GM10248 (cell line): Measurements from ENCODE around the gene BBS7.

Source experiments
- CTCF ChIA-PET: fragments of 300-600 bp; sonication (Branson Sonifier 250); formaldehyde crosslinking; extraction: SDS; loops from one replicate; lab custom pipeline; 2021; ENCODE audit warnings: antibody characterized with exemption; lab: Yijun Ruan, JAX
- POLR2A ChIA-PET: fragments of 350-650 bp; sonication (Branson Sonifier 250); formaldehyde crosslinking; extraction: SDS; loops from one replicate; lab custom pipeline; 2020; ENCODE audit warnings: antibody characterized with exemption; lab: Yijun Ruan, JAX
- DNase-seq: peaks from one replicate; pipeline ENCODE4 v3.0.0; 2012; ENCODE audit errors: extremely low spot score
- CTCF ChIP-seq: IDR thresholded peaks from 2 replicates; pipeline ENCODE4 v1.5.1; 2012; ENCODE audit warnings: mild to moderate bottlenecking, low read depth; ENCODE audit errors: extremely low read depth, missing control alignments, control extremely low read depth

BBS7 gene

GRCh38 chr4:121785479-121785878, 84.8 kb downstream of the BBS7 start:
- DNase-seq = no peak
- ChIA-PET CTCF (interaction anchor here (0.8 to 1.7 kb wide), 3 partner anchors 9 to 13 kb away, joined by 3 to 4 read pairs (median 3); no protein-coding TSS in a partner anchor), POLR2A (no interaction called here)
- no peak for TF ChIP-seq CTCF

- ChIA-PET CTCF (interaction anchor here (1.1 to 1.7 kb wide), 2 partner anchors 11 to 13 kb away, joined by 3 to 4 read pairs; no protein-coding TSS in a partner anchor), POLR2A (no interaction called here)
- no peak for TF ChIP-seq CTCF
- DNase-seq = no peak
Measured at GRCh38 chr4:121784975-121785374, 85.3 kb downstream of the BBS7 start.

- no peak for TF ChIP-seq CTCF
- CTCF ChIA-PET = interaction anchor here (1.1 kb wide), 1 partner anchor 12 kb away, joined by 3 read pairs; no protein-coding TSS in a partner anchor
- POLR2A ChIA-PET = no interaction called here
- DNase-seq = no peak
Measured at GRCh38 chr4:121784401-121784800, 85.9 kb downstream of the BBS7 start.

- TF ChIP-seq CTCF = no peak
- CTCF ChIA-PET = no interaction called here
- POLR2A ChIA-PET = no interaction called here
- no peak for DNase-seq
Measured at GRCh38 chr4:121783210-121783609, 87.1 kb downstream of the BBS7 start.

- DNase-seq = no peak
- POLR2A ChIA-PET = no interaction called here
- TF ChIP-seq CTCF = no peak
- CTCF ChIA-PET = no interaction called here
Measured at GRCh38 chr4:121778991-121779628, 91.2 kb downstream of the BBS7 start.

- ChIA-PET POLR2A (no interaction called here), CTCF (interaction anchor here (0.7 to 1.7 kb wide), 5 partner anchors 13 to 92 kb away, joined by 3 to 6 read pairs (median 3); partner anchors contain the start of genes BBS7 and SMIM43)
- TF ChIP-seq CTCF = no peak
- DNase-seq = no peak
Measured at GRCh38 chr4:121777625-121778024, 92.6 kb downstream of the BBS7 start.
